Ureter (tissue), 1 donor: ENCODE measurements around the gene LAMC1. TPM values are rescaled to one million over a fixed set of nuclear protein-coding genes. Genes with fewer than 3 reads are reported as not detected.

Source experiments
- DNase-seq: peaks from one replicate; pipeline ENCODE4 v3.0.0-alpha.2; 2020; ENCODE audit warnings: low spot score
- total RNA-seq: library from RNA; stranded (reverse); gene quantifications from one replicate; pipeline ENCODE4 v1.2.4, GENCODE V29; 2023
- donor health status: DM: yes; HTN: yes; CAD: no.

LAMC1 gene
- total RNA-seq, result 111 TPM

DNA sequence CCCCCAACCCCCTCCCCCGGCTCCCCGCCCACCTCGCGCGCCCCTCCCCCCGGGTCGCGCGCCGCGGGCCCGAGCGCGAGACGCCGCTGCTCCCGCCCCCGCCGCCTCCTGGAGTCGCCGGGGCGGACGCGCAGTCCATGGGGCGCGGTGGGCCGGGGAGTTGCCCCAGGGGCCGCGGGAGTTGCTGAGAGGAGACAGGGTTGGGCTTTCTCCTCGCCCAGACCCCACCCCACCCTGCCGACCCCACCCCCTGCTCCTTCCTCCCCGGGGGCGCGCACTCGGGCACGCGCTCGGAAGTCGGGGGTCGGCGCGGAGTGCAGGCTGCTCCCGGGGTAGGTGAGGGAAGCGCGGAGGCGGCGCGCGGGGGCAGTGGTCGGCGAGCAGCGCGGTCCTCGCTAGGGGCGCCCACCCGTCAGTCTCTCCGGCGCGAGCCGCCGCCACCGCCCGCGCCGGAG lies at the start of gene LAMC1:
LAMC1 (plus strand) TSS at position 275 of the 455 bp plus-strand sequence. CDS start 297 bp downstream, outside the sequence.
- DNase-seq, result peak; percentile 73

DNA sequence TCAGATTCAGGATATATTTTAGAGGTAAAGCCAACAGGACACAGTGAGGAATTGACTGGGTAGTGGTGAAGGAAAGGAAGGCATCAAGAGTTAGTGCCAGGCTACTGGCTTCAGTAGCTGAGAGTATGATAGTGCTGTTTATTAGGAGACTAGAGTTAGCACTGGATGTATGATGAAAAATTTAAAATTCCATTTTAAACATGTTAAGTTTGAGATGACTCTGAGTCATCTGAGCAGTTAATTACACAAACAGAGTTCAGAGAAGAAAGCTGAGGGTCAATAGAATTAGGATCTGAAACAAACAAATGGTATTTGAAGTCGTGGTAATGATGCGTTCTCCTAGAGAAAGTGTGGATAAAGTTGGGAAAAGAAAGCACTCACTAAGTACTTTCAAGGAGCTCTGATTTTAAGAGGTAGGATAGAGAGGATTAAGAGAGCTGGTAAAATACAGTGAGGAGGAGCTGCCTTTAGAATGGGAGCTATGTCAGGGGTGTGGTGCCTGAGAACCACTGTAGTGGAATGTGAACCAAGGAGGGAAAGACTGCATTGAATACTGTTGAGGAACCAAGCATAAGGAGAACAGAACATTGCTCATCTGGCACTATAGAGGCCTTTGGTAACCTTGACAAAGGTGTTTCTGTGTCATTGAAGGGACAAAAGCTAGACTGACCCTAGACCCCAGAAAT lies 48.6 kb upstream of the LAMC1 start:
- no peak for DNase-seq

DNA sequence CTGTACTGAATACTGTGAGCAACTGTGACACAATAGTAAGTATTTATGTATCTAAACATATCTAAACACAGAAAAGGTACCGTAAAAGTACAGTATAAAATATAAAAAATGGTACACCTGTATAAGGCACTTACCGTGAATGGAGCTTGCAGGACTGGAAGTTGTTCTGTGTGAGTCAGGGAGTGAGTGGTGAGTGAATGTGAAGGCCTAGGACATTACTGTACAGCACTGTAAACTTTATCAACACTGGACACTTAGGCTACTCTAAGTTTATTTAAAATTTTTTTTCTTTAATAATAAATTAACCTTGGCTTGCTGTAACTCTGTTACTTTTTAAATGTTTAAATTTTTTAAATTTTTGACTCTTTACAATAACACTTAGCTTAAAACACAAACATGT lies 45.7 kb upstream of the LAMC1 start:
- no peak for DNase-seq

- no peak for DNase-seq
These were observed 44.9 kb upstream of the LAMC1 start for GRCh38 chr1:182978151-182978853.

GRCh38 chr1:182984138-182984537 lies 39.1 kb upstream of the LAMC1 start:
- DNase-seq, result no peak

GRCh38 chr1:182984621-182985020 lies 38.6 kb upstream of the LAMC1 start:
- DNase-seq, result no peak

DNA sequence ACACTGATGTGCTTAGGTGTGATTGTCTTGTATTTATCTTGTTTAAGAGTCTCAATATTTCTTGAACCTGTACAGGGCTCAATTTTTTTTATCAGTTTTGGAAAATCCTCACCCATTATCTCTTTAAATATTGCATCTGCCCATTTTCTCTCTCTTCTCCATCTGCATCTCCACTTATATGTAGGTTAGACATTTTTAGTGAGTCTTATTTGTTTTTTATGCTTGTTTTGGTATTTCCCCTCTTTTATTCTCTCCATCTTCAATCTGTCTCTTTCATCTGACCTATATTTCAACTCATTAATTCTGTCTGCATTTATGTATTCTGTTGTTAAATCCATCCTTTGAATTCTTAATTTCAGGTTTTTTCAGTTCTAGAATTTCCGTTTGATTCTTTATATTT lies 37.3 kb upstream of the LAMC1 start:
- DNase-seq, result no peak

- DNase-seq, result no peak
These were observed 32.6 kb upstream of the LAMC1 start for GRCh38 chr1:182990413-182991144.

- DNase-seq, result no peak
These were observed 29.5 kb upstream of the LAMC1 start for GRCh38 chr1:182993746-182994145.

DNA sequence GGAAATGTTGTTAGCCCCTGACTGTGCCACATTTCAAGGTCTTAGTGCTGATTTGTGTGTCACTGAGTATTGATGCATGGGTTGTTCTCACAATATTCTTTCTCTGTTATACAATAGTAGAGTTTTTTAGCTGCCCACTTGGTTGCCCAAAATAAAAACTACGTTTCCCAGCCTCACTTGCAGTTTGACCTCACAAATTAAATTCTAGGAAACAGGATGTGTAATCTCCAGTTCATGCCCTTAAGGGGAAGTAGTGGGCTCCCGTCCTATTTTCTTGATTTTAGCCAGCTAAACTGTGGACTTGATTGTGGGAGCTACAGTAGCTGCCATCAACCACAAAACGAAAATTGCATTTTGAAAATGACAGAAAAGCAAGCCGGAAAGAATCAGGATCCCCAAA lies 27.3 kb upstream of the LAMC1 start:
- no peak for DNase-seq

DNA sequence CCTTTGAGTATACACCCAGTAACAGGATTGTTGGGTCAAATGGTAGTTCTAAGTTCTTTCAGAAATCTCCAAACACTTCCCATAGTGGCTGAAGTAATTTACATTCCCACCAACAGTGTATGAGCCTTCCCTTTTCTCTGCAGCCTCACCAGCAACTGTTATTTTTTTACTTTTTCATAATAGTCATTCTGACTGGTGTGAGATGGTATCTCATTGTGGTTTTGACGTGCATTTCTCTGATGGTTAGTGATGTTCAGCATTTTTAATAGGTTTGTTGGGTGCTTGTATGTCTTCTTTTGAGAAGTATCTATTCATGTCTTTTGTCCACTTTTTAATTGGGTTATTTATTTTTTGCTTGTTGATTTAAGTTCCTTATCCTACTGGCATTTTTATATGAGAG lies 26.4 kb upstream of the LAMC1 start:
- no peak for DNase-seq

DNA sequence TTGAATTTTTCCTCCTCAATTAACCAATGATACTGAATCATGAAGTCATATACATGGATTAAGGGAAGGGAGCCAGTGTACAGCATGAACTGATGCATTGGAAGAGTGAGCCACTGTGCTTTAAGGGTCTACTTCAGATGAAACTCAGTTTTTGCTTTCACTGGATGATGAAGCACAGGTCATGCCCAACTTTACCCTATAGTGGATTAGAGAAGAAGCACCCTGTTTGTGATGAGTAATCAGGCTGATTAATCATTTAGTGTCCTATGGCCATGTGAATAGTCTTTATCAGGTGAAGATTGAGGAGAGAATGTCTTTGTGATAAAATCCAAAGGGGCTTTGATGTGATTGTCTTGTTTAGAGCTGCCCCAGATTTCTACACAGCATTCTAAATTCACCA lies 24.7 kb upstream of the LAMC1 start:
- DNase-seq, result no peak

- DNase-seq, result no peak
These were observed 22.9 kb upstream of the LAMC1 start for GRCh38 chr1:183000167-183000962.

- no peak for DNase-seq
These were observed 21.0 kb upstream of the LAMC1 start for GRCh38 chr1:183002267-183002666.

GRCh38 chr1:183002797-183003196 lies 20.4 kb upstream of the LAMC1 start:
- DNase-seq, result no peak

- no peak for DNase-seq
These were observed 20.0 kb upstream of the LAMC1 start for GRCh38 chr1:183003203-183003602.

- no peak for DNase-seq
These were observed 19.1 kb upstream of the LAMC1 start for GRCh38 chr1:183004141-183004540.

- DNase-seq, result no peak
These were observed 11.4 kb upstream of the LAMC1 start for GRCh38 chr1:183011859-183012258.

GRCh38 chr1:183012301-183012994 lies 10.8 kb upstream of the LAMC1 start:
- DNase-seq, result no peak

DNA sequence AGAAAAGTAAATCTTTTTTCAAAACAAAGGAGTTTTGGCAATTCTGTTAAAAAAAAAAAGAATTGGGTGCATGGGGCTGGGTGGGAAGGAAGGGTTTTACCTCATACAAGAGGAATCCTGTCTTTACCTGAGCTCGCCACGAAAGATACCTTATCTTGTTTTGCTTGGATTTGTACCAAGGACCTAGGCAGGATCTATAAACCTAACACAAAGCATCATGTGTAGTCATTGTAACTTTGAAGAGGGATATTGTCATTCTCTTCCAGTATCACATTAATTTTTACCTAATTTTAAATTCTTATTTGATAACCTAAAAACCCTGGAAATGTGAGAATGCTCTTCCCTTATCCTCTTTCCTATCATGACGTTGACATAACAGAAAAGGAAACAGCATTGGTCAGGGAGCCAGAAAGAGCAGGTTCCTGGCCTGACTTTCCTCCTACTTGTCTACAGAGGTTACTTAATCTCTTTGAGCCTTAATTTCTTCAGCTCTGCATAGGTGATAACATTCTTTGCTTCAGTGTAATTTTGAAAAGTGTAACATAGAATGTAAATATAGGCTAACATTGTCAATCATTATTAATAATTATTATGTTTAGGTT lies 4.0 kb upstream of the LAMC1 start:
- no peak for DNase-seq

- no peak for DNase-seq
These were observed 3.4 kb upstream of the LAMC1 start for GRCh38 chr1:183019860-183020259.
